Measurements from ENCODE around the gene CDKN2B-AS1.

Gene CDKN2B-AS1

GRCh38 chr9:21969011-21969940 lies 25.3 kb upstream of the CDKN2B-AS1 start:
- peaks cover 72% of the 10 kb centered on the region for H3K27me3 ChIP-seq (ENCODE audit: insufficient read depth, low read length, poor library complexity)
- WGBS (ENCODE audit: extremely low coverage, insufficient coverage, low lambda C conversion rate) = no CpG with 5 or more reads among the region's 28 CpGs

GRCh38 chr9:21969951-21970799 lies 24.4 kb upstream of the CDKN2B-AS1 start:
- no peak overlapping the region for H2BK15ac ChIP-seq (replicated peaks; ENCODE audit: low read depth)
- WGBS (ENCODE audit: extremely low coverage, insufficient coverage, low lambda C conversion rate) = no CpG with 5 or more reads among the region's 24 CpGs
- no peaks in the 10 kb centered on the region for H3K79me1 ChIP-seq (ENCODE audit: low read length)
- peaks cover 67% of the 10 kb centered on the region for H3K27me3 ChIP-seq (ENCODE audit: insufficient read depth, low read length, poor library complexity)
- H4K5ac ChIP-seq (ENCODE audit: low read length) = no peak overlapping the region
- H4K8ac ChIP-seq (ENCODE audit: low read depth, low read length) = no peak overlapping the region
- H3K9ac ChIP-seq (ENCODE audit: low read length) = no peak overlapping the region
- no peak overlapping the region for H3K56ac ChIP-seq (ENCODE audit: low read length)
- peak; percentile 44 for DNase-seq
- H2BK120ac ChIP-seq (ENCODE audit: low read depth, low read length) = no peak overlapping the region
- no peak overlapping the region for H3K4me3 ChIP-seq (ENCODE audit: low read length)
- H3K23ac ChIP-seq (ENCODE audit: low read length) = no peak overlapping the region
- H2AK5ac ChIP-seq (ENCODE audit: low read length) = no peak overlapping the region
- no peaks in the 10 kb centered on the region for H3K79me2 ChIP-seq (ENCODE audit: control insufficient read depth, insufficient read depth, low read length)
- peaks cover 2% of the 10 kb centered on the region for H3K4me1 ChIP-seq (ENCODE audit: control insufficient read depth, low read depth, low read length)
- H3K4me2 ChIP-seq (ENCODE audit: low read length) = no peak overlapping the region
- no peak overlapping the region for H3K27ac ChIP-seq (ENCODE audit: low read depth, low read length)
- H3K36me3 ChIP-seq (ENCODE audit: control insufficient read depth, insufficient read depth, low read length) = no peaks in the 10 kb centered on the region
- H3K4ac ChIP-seq (ENCODE audit: low read depth, low read length) = no peak overlapping the region
- H3K18ac ChIP-seq (ENCODE audit: low read length) = no peak overlapping the region
- no peak overlapping the region for H2BK5ac ChIP-seq (ENCODE audit: low read length)

More at GRCh38 chr9:21969011-21969940, 25.3 kb upstream of the CDKN2B-AS1 start:
- no peaks in the 10 kb centered on the region for H3K79me1 ChIP-seq (ENCODE audit: low read length)
- no peak overlapping the region for H2BK120ac ChIP-seq (ENCODE audit: low read depth, low read length)
- H3K79me2 ChIP-seq (ENCODE audit: control insufficient read depth, insufficient read depth, low read length) = no peaks in the 10 kb centered on the region
- H3K27ac ChIP-seq (ENCODE audit: low read depth, low read length) = no peak overlapping the region
- no peak overlapping the region for H3K4me2 ChIP-seq (ENCODE audit: low read length)
- no peaks in the 10 kb centered on the region for H3K36me3 ChIP-seq (ENCODE audit: control insufficient read depth, insufficient read depth, low read length)
- no peak overlapping the region for H4K8ac ChIP-seq (ENCODE audit: low read depth, low read length)
- H3K4me1 ChIP-seq (ENCODE audit: control insufficient read depth, low read depth, low read length) = peaks cover 2% of the 10 kb centered on the region
- no peak overlapping the region for H2BK15ac ChIP-seq (replicated peaks; ENCODE audit: low read depth)
- no peak overlapping the region for H3K18ac ChIP-seq (ENCODE audit: low read length)
- H3K4me3 ChIP-seq (ENCODE audit: low read length) = no peak overlapping the region
- H4K5ac ChIP-seq (ENCODE audit: low read length) = no peak overlapping the region
- H3K4ac ChIP-seq (ENCODE audit: low read depth, low read length) = no peak overlapping the region
- no peak overlapping the region for H3K56ac ChIP-seq (ENCODE audit: low read length)
- H3K9ac ChIP-seq (ENCODE audit: low read length) = no peak overlapping the region
- no peak overlapping the region for H3K23ac ChIP-seq (ENCODE audit: low read length)
- DNase-seq = peak; percentile 87
- no peak overlapping the region for H2AK5ac ChIP-seq (ENCODE audit: low read length)
- H2BK5ac ChIP-seq (ENCODE audit: low read length) = no peak overlapping the region

- no peak overlapping the region for H4K5ac ChIP-seq (ENCODE audit: low read length)
- no peaks in the 10 kb centered on the region for H3K36me3 ChIP-seq (ENCODE audit: control insufficient read depth, insufficient read depth, low read length)
- WGBS (ENCODE audit: extremely low coverage, insufficient coverage, low lambda C conversion rate) = no CpG with 5 or more reads among the region's 45 CpGs
- H3K27me3 ChIP-seq (ENCODE audit: insufficient read depth, low read length, poor library complexity) = peaks cover 69% of the 10 kb centered on the region
- H3K23ac ChIP-seq (ENCODE audit: low read length) = no peak overlapping the region
- no peak overlapping the region for H2BK5ac ChIP-seq (ENCODE audit: low read length)
- H2AK5ac ChIP-seq (ENCODE audit: low read length) = no peak overlapping the region
- H4K8ac ChIP-seq (ENCODE audit: low read depth, low read length) = no peak overlapping the region
- no peak overlapping the region for H3K9ac ChIP-seq (ENCODE audit: low read length)
- H3K56ac ChIP-seq (ENCODE audit: low read length) = no peak overlapping the region
- peaks cover 2% of the 10 kb centered on the region for H3K4me1 ChIP-seq (ENCODE audit: control insufficient read depth, low read depth, low read length)
- no peak overlapping the region for H3K18ac ChIP-seq (ENCODE audit: low read length)
- no peaks in the 10 kb centered on the region for H3K79me2 ChIP-seq (ENCODE audit: control insufficient read depth, insufficient read depth, low read length)
- H2BK15ac ChIP-seq (replicated peaks; ENCODE audit: low read depth) = no peak overlapping the region
- no peak overlapping the region for H2BK120ac ChIP-seq (ENCODE audit: low read depth, low read length)
- H3K4ac ChIP-seq (ENCODE audit: low read depth, low read length) = no peak overlapping the region
- H3K4me3 ChIP-seq (ENCODE audit: low read length) = no peak overlapping the region
- H3K4me2 ChIP-seq (ENCODE audit: low read length) = peak overlapping the region; percentile 13
- no peaks in the 10 kb centered on the region for H3K79me1 ChIP-seq (ENCODE audit: low read length)
- DNase-seq = peak; percentile 29
- H3K27ac ChIP-seq (ENCODE audit: low read depth, low read length) = no peak overlapping the region
Observed at GRCh38 chr9:21970800-21971640, 23.6 kb upstream of the CDKN2B-AS1 start.

- Histone ChIP-seq H3K27me3 (ENCODE audit: insufficient read depth, low read length, poor library complexity) (peaks cover 66% of the 10 kb centered on the region), H3K79me1 (ENCODE audit: low read length) (no peaks in the 10 kb centered on the region), H3K23ac (ENCODE audit: low read length) (no peak overlapping the region), H3K27ac (ENCODE audit: low read depth, low read length) (no peak overlapping the region), H3K18ac (ENCODE audit: low read length) (no peak overlapping the region), H3K79me2 (ENCODE audit: control insufficient read depth, insufficient read depth, low read length) (no peaks in the 10 kb centered on the region), H2BK15ac (replicated peaks; ENCODE audit: low read depth) (no peak overlapping the region), H3K4me1 (ENCODE audit: control insufficient read depth, low read depth, low read length) (peaks cover 2% of the 10 kb centered on the region), H2AK5ac (ENCODE audit: low read length) (no peak overlapping the region), H4K5ac (ENCODE audit: low read length) (no peak overlapping the region), H2BK120ac (ENCODE audit: low read depth, low read length) (no peak overlapping the region), H3K9ac (ENCODE audit: low read length) (no peak overlapping the region), H3K56ac (ENCODE audit: low read length) (no peak overlapping the region), H3K4me3 (ENCODE audit: low read length) (no peak overlapping the region), H3K36me3 (ENCODE audit: control insufficient read depth, insufficient read depth, low read length) (no peaks in the 10 kb centered on the region), H3K4ac (ENCODE audit: low read depth, low read length) (no peak overlapping the region), H4K8ac (ENCODE audit: low read depth, low read length) (no peak overlapping the region), H3K4me2 (ENCODE audit: low read length) (no peak overlapping the region), H2BK5ac (ENCODE audit: low read length) (no peak overlapping the region)
- no peak for DNase-seq
Observed at GRCh38 chr9:21972361-21972760, 22.2 kb upstream of the CDKN2B-AS1 start.

- peaks cover 58% of the 10 kb centered on the region for H3K27me3 ChIP-seq (ENCODE audit: insufficient read depth, low read length, poor library complexity)
- H2BK5ac ChIP-seq (ENCODE audit: low read length) = no peak overlapping the region
- no peak overlapping the region for H3K27ac ChIP-seq (ENCODE audit: low read depth, low read length)
- no peaks in the 10 kb centered on the region for H3K79me2 ChIP-seq (ENCODE audit: control insufficient read depth, insufficient read depth, low read length)
- no peaks in the 10 kb centered on the region for H3K36me3 ChIP-seq (ENCODE audit: control insufficient read depth, insufficient read depth, low read length)
- H4K5ac ChIP-seq (ENCODE audit: low read length) = no peak overlapping the region
- H3K79me1 ChIP-seq (ENCODE audit: low read length) = no peaks in the 10 kb centered on the region
- H3K23ac ChIP-seq (ENCODE audit: low read length) = no peak overlapping the region
- no peak overlapping the region for H2AK5ac ChIP-seq (ENCODE audit: low read length)
- peak overlapping the region; percentile 59 for H3K56ac ChIP-seq (ENCODE audit: low read length)
- H3K4ac ChIP-seq (ENCODE audit: low read depth, low read length) = no peak overlapping the region
- peaks cover 2% of the 10 kb centered on the region for H3K4me1 ChIP-seq (ENCODE audit: control insufficient read depth, low read depth, low read length)
- no peak overlapping the region for H3K18ac ChIP-seq (ENCODE audit: low read length)
- H2BK120ac ChIP-seq (ENCODE audit: low read depth, low read length) = no peak overlapping the region
- no CpG with 5 or more reads among the region's 21 CpGs for WGBS (ENCODE audit: extremely low coverage, insufficient coverage, low lambda C conversion rate)
- H3K9ac ChIP-seq (ENCODE audit: low read length) = peak overlapping the region; percentile 44
- H2BK15ac ChIP-seq (replicated peaks; ENCODE audit: low read depth) = no peak overlapping the region
- peak; percentile 62 for DNase-seq
- no peak overlapping the region for H3K4me3 ChIP-seq (ENCODE audit: low read length)
- no peak overlapping the region for H4K8ac ChIP-seq (ENCODE audit: low read depth, low read length)
- H3K4me2 ChIP-seq (ENCODE audit: low read length) = peak overlapping the region; percentile 55
Observed at GRCh38 chr9:21974343-21974721, 20.3 kb upstream of the CDKN2B-AS1 start.

Data from mesendoderm (in vitro differentiated cells).